WTC11 (cell line): Measurements from ENCODE around the gene NLN. TPM values are rescaled to one million over a fixed set of nuclear protein-coding genes. Genes with fewer than 3 reads are reported as not detected.
"Not testable (repeated sequence)": the region's sequence is repeated elsewhere in the genome, so short reads cannot be mapped to it uniquely, and the experiment has no call there.

Source experiments
- ATAC-seq: fragments of 200-7000 bp; cut with Tn5 transposase; 2 replicates; pipeline ENCODE4 v1.10.0; 2021; ENCODE audit warnings: mild to moderate bottlenecking, moderate library complexity
- CTCF ChIA-PET: fragments of 300-600 bp; sonication (Branson Sonifier 250); formaldehyde crosslinking; loops from one replicate; lab custom pipeline; 2021; ENCODE audit warnings: antibody characterized with exemption; lab: Charles Lee
- POLR2A ChIA-PET: fragments of 350-600 bp; sonication (Branson Sonifier 250); formaldehyde crosslinking; loops from one replicate; lab custom pipeline; 2021; ENCODE audit warnings: antibody characterized with exemption; lab: Charles Lee
- DNase-seq: peaks from one replicate; pipeline ENCODE4 v3.0.0; 2021; ENCODE audit warnings: low spot score
- H3K27ac Mint-ChIP-seq: 2 replicates; pipeline ENCODE4 v1.8.0; 2021; ENCODE audit warnings: mixed read lengths
- H3K27me3 Mint-ChIP-seq: 2 replicates; pipeline ENCODE4 v1.8.0; 2021; ENCODE audit warnings: low read depth, mild to moderate bottlenecking, moderate library complexity, mixed read lengths
- H3K36me3 Mint-ChIP-seq: 2 replicates; pipeline ENCODE4 v1.8.0; 2021; ENCODE audit warnings: mixed read lengths
- H3K4me1 Mint-ChIP-seq: 2 replicates; pipeline ENCODE4 v1.8.0; 2022; ENCODE audit warnings: mixed read lengths
- H3K4me3 Mint-ChIP-seq: 2 replicates; pipeline ENCODE4 v1.8.0; 2021; ENCODE audit warnings: mild to moderate bottlenecking, moderate library complexity, mixed read lengths
- H3K9me3 Mint-ChIP-seq: 2 replicates; pipeline ENCODE4 v1.8.0; 2021; ENCODE audit warnings: mixed read lengths
- CBFB ChIP-seq: sonication (generic); formaldehyde crosslinking; IDR thresholded peaks from 2 replicates; pipeline ENCODE4 v1.8.1; 2022; ENCODE audit warnings: mild to moderate bottlenecking, low read depth, missing genetic modification reagents
- GABPB1 ChIP-seq: sonication (generic); formaldehyde crosslinking; IDR thresholded peaks from 2 replicates; pipeline ENCODE4 v1.8.1; 2023; ENCODE audit warnings: mild to moderate bottlenecking, missing genetic modification reagents
- NR1H2 ChIP-seq: sonication (generic); formaldehyde crosslinking; IDR thresholded peaks from 2 replicates; pipeline ENCODE4 v1.9.0; 2021; ENCODE audit warnings: mild to moderate bottlenecking, moderate library complexity, missing genetic modification reagents
- NR3C1 ChIP-seq: sonication (generic); formaldehyde crosslinking; conservative IDR thresholded peaks from 2 replicates; pipeline ENCODE4 v1.8.1; 2023; ENCODE audit warnings: low read depth, mild to moderate bottlenecking, missing genetic modification reagents
- ZNF219 ChIP-seq: sonication (generic); formaldehyde crosslinking; IDR thresholded peaks from 2 replicates; pipeline ENCODE4 v1.8.0; 2023; ENCODE audit warnings: missing genetic modification reagents, mild to moderate bottlenecking, borderline replicate concordance
- ZNF317 ChIP-seq: sonication (generic); formaldehyde crosslinking; IDR thresholded peaks from 2 replicates; pipeline ENCODE4 v1.8.1; 2023; ENCODE audit warnings: low read depth, mild to moderate bottlenecking, moderate library complexity, missing genetic modification reagents, borderline replicate concordance
- ZNF396 ChIP-seq: fragments of 250-450 bp; sonication (Bioruptor Pico); IDR thresholded peaks from 2 replicates; pipeline ENCODE4 v1.8.0; 2021; ENCODE audit warnings: mild to moderate bottlenecking, moderate library complexity, borderline replicate concordance
- total RNA-seq: library from RNA; stranded (reverse); gene quantifications from 3 replicates; pipeline ENCODE4 v1.2.3, GENCODE V29; 2021
- TF ChIP-seq, protein P1 (sequence below): sonication (generic); formaldehyde crosslinking; IDR thresholded peaks from 2 replicates; pipeline ENCODE4 v1.8.1; 2022; ENCODE audit warnings: low read depth, missing genetic modification reagents, borderline replicate concordance
- TF ChIP-seq, protein P2 (sequence below): sonication (generic); formaldehyde crosslinking; IDR thresholded peaks from 2 replicates; pipeline ENCODE4 v1.8.0; 2022; ENCODE audit warnings: mild to moderate bottlenecking, missing genetic modification reagents
- TF ChIP-seq, protein P3 (sequence below): fragments of 250-450 bp; sonication (Bioruptor Pico); IDR thresholded peaks from 2 replicates; pipeline ENCODE4 v1.9.0; 2021; ENCODE audit warnings: moderate library complexity, mild to moderate bottlenecking, inconsistent platforms, borderline replicate concordance
- TF ChIP-seq, protein P4 (sequence below): sonication (generic); formaldehyde crosslinking; IDR thresholded peaks from 2 replicates; pipeline ENCODE4 v1.8.1; 2023; ENCODE audit warnings: mild to moderate bottlenecking, missing genetic modification reagents, borderline replicate concordance
- TF ChIP-seq, protein P5 (sequence below): sonication (generic); formaldehyde crosslinking; IDR thresholded peaks from 2 replicates; pipeline ENCODE4 v1.8.1; 2023; ENCODE audit warnings: mild to moderate bottlenecking, moderate library complexity, missing genetic modification reagents
- TF ChIP-seq, protein P6 (sequence below): sonication (generic); formaldehyde crosslinking; IDR thresholded peaks from 2 replicates; pipeline ENCODE4 v1.8.1; 2023; ENCODE audit warnings: mild to moderate bottlenecking, missing genetic modification reagents
- TF ChIP-seq, protein P7 (sequence below): sonication (generic); formaldehyde crosslinking; IDR thresholded peaks from 2 replicates; pipeline ENCODE4 v1.8.0; 2022; ENCODE audit warnings: mild to moderate bottlenecking, missing genetic modification reagents

The NLN gene
- total RNA-seq, 1 experiment from 2014 or later, result 163 TPM

DNA sequence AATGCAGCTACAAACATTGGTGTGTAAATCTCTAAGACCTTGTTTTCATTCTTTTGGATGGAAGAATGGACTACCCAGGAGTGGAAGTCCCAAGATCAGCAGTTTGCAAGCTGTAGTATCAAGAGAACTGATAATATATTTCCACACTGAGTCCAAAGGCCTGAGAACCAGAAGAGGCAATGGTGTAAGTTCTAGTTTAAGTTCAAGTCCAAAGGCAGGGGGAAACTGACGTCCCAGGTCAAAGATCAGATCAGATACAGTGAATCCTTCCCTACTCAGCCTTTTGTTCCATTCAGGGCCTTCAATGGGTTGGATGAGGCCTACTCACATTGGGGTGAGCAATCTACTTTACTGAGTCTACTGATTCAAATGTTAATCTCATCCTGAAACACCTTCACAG is 124.1 kb downstream of the NLN start:
- POLR2A ChIA-PET, result no interaction called here
- no peak overlapping the region for H3K27ac Mint-ChIP-seq
- no peaks in the 10 kb centered on the region; the same call in 1 of the 2 replicates for H3K27me3 Mint-ChIP-seq
- no peaks in the 10 kb centered on the region for H3K36me3 Mint-ChIP-seq
- H3K9me3 Mint-ChIP-seq, result peaks cover 29% of the 10 kb centered on the region; the same call in 1 of the 2 replicates
- TF ChIP-seq CBFB (no peak), NR3C1 (CRISPR knock-in tag) (no peak), ZNF317 (CRISPR knock-in tag) (no peak), NR1H2 (CRISPR knock-in tag) (no peak)
- TF ChIP-seq, protein P1, sequence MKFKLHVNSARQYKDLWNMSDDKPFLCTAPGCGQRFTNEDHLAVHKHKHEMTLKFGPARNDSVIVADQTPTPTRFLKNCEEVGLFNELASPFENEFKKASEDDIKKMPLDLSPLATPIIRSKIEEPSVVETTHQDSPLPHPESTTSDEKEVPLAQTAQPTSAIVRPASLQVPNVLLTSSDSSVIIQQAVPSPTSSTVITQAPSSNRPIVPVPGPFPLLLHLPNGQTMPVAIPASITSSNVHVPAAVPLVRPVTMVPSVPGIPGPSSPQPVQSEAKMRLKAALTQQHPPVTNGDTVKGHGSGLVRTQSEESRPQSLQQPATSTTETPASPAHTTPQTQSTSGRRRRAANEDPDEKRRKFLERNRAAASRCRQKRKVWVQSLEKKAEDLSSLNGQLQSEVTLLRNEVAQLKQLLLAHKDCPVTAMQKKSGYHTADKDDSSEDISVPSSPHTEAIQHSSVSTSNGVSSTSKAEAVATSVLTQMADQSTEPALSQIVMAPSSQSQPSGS (CRISPR knock-in tag), result no peak
- no peak overlapping the region for H3K4me3 Mint-ChIP-seq
- ATAC-seq, result no peak
- no peak for DNase-seq
- CTCF ChIA-PET, result no interaction called here
- H3K4me1 Mint-ChIP-seq, result no peaks in the 10 kb centered on the region

DNA sequence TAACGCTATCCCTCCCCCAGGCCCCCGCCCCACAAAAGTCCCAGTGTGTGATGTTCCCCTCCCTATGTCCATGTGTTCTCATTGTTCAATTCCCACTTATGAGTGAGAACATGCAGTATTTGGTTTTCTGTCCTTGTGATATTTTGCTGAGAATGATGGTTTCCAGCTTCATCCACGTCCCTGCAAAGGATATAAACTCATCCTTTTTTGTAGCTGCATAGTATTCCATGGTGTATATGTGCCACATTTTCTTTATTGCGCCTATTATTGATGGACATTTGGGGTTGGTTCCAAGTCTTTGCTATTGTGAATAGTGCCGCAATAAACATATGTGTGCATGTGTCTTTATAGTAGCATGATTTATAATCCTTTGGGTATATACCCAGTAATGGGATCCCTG is 125.0 kb downstream of the NLN start:
- H3K36me3 Mint-ChIP-seq, ATAC-seq, H3K4me1 Mint-ChIP-seq, H3K27me3 Mint-ChIP-seq, DNase-seq, POLR2A ChIA-PET, CTCF ChIA-PET, H3K27ac Mint-ChIP-seq, H3K4me3 Mint-ChIP-seq: not testable (repeated sequence)
- H3K9me3 Mint-ChIP-seq, result peaks cover 29% of the 10 kb centered on the region; the same call in 1 of the 2 replicates

DNA sequence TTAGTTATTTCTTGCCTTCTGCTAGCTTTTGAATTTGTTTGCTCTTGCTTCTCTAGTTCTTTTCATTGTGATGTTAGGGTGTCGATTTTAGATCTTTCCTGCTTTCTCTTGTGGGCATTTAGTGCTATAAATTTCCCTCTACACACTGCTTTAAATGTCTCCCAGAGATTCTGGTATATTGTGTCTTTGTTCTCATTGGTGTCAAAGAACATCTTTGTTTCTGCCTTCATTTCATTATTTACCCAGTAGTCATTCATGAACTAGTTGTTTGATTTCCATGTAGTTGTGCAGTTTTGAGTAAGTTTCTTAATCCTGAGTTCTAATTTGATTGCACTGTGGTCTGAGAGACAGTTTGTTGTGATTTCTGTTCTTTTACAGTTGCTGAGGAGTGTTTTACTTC is 127.9 kb downstream of the NLN start:
- H3K4me1 Mint-ChIP-seq, CTCF ChIA-PET, DNase-seq, H3K27me3 Mint-ChIP-seq, H3K27ac Mint-ChIP-seq, POLR2A ChIA-PET, H3K36me3 Mint-ChIP-seq, H3K4me3 Mint-ChIP-seq, ATAC-seq: not testable (repeated sequence)
- peaks cover 39% of the 10 kb centered on the region for H3K9me3 Mint-ChIP-seq

DNA sequence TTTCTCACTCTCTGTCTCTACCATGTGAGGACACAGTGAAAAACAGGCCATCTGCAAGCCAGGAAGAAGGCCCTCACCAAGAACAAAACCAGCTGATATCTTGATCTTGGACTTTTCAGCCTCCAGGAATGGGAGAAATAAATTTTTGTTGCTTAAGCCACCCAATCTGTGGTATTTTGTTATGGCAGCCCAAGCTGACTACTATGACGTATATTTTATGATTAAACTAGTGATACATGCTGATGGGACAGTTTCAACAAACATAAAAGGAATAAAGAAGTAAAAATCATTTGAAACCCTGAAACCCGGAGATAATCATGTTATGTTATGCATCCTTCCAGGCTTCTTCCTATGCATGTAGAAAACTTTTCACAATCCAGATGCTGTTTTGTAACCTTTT is 132.9 kb downstream of the NLN start:
- no peak for ATAC-seq
- Mint-ChIP-seq H3K9me3 (peaks cover 15% of the 10 kb centered on the region), H3K27ac (no peak overlapping the region), H3K27me3 (no peaks in the 10 kb centered on the region), H3K4me1 (no peaks in the 10 kb centered on the region), H3K36me3 (no peaks in the 10 kb centered on the region), H3K4me3 (no peak overlapping the region)
- TF ChIP-seq, protein P2, sequence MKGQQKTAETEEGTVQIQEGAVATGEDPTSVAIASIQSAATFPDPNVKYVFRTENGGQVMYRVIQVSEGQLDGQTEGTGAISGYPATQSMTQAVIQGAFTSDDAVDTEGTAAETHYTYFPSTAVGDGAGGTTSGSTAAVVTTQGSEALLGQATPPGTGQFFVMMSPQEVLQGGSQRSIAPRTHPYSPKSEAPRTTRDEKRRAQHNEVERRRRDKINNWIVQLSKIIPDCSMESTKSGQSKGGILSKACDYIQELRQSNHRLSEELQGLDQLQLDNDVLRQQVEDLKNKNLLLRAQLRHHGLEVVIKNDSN (CRISPR knock-in tag), result no peak
- no peak for TF ChIP-seq NR1H2 (CRISPR knock-in tag)
- TF ChIP-seq, protein P3, sequence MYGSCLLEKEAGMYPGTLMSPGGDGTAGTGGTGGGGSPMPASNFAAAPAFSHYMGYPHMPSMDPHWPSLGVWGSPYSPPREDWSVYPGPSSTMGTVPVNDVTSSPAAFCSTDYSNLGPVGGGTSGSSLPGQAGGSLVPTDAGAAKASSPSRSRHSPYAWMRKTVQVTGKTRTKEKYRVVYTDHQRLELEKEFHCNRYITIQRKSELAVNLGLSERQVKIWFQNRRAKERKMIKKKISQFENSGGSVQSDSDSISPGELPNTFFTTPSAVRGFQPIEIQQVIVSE (CRISPR knock-in tag), result no peak
- TF ChIP-seq ZNF219 (CRISPR knock-in tag), result no peak
- TF ChIP-seq, protein P4, sequence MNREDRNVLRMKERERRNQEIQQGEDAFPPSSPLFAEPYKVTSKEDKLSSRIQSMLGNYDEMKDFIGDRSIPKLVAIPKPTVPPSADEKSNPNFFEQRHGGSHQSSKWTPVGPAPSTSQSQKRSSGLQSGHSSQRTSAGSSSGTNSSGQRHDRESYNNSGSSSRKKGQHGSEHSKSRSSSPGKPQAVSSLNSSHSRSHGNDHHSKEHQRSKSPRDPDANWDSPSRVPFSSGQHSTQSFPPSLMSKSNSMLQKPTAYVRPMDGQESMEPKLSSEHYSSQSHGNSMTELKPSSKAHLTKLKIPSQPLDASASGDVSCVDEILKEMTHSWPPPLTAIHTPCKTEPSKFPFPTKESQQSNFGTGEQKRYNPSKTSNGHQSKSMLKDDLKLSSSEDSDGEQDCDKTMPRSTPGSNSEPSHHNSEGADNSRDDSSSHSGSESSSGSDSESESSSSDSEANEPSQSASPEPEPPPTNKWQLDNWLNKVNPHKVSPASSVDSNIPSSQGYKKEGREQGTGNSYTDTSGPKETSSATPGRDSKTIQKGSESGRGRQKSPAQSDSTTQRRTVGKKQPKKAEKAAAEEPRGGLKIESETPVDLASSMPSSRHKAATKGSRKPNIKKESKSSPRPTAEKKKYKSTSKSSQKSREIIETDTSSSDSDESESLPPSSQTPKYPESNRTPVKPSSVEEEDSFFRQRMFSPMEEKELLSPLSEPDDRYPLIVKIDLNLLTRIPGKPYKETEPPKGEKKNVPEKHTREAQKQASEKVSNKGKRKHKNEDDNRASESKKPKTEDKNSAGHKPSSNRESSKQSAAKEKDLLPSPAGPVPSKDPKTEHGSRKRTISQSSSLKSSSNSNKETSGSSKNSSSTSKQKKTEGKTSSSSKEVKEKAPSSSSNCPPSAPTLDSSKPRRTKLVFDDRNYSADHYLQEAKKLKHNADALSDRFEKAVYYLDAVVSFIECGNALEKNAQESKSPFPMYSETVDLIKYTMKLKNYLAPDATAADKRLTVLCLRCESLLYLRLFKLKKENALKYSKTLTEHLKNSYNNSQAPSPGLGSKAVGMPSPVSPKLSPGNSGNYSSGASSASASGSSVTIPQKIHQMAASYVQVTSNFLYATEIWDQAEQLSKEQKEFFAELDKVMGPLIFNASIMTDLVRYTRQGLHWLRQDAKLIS (CRISPR knock-in tag), result no peak
- TF ChIP-seq GABPB1 (CRISPR knock-in tag), result no peak
- TF ChIP-seq, protein P5, sequence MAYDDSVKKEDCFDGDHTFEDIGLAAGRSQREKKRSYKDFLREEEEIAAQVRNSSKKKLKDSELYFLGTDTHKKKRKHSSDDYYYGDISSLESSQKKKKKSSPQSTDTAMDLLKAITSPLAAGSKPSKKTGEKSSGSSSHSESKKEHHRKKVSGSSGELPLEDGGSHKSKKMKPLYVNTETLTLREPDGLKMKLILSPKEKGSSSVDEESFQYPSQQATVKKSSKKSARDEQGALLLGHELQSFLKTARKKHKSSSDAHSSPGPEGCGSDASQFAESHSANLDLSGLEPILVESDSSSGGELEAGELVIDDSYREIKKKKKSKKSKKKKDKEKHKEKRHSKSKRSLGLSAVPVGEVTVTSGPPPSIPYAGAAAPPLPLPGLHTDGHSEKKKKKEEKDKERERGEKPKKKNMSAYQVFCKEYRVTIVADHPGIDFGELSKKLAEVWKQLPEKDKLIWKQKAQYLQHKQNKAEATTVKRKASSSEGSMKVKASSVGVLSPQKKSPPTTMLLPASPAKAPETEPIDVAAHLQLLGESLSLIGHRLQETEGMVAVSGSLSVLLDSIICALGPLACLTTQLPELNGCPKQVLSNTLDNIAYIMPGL (CRISPR knock-in tag), result no peak
- TF ChIP-seq, protein P6, sequence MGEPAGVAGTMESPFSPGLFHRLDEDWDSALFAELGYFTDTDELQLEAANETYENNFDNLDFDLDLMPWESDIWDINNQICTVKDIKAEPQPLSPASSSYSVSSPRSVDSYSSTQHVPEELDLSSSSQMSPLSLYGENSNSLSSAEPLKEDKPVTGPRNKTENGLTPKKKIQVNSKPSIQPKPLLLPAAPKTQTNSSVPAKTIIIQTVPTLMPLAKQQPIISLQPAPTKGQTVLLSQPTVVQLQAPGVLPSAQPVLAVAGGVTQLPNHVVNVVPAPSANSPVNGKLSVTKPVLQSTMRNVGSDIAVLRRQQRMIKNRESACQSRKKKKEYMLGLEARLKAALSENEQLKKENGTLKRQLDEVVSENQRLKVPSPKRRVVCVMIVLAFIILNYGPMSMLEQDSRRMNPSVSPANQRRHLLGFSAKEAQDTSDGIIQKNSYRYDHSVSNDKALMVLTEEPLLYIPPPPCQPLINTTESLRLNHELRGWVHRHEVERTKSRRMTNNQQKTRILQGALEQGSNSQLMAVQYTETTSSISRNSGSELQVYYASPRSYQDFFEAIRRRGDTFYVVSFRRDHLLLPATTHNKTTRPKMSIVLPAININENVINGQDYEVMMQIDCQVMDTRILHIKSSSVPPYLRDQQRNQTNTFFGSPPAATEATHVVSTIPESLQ (CRISPR knock-in tag), result no peak
- TF ChIP-seq, protein P7, sequence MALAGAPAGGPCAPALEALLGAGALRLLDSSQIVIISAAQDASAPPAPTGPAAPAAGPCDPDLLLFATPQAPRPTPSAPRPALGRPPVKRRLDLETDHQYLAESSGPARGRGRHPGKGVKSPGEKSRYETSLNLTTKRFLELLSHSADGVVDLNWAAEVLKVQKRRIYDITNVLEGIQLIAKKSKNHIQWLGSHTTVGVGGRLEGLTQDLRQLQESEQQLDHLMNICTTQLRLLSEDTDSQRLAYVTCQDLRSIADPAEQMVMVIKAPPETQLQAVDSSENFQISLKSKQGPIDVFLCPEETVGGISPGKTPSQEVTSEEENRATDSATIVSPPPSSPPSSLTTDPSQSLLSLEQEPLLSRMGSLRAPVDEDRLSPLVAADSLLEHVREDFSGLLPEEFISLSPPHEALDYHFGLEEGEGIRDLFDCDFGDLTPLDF, result no peak
- no peak for TF ChIP-seq ZNF396 (CRISPR knock-in tag)
- POLR2A ChIA-PET, result no interaction called here
- CTCF ChIA-PET, result no interaction called here
- DNase-seq, result no peak
